SKM-1 treated with dmso at 0.1 percent for 144 hours (cell line): ENCODE results near the gene STX4.
"Not testable (repeated sequence)": the region's sequence is repeated elsewhere in the genome, so short reads cannot be mapped to it uniquely, and the experiment has no call there.

Source experiments
- DNase-seq: peaks from one replicate; lab custom pipeline; 2025; ENCODE audit not compliant: unreplicated experiment; lab: John Stamatoyannopoulos, UW

Gene STX4

GRCh38 chr16:30998852-30999761 is 34.3 kb upstream of the STX4 start:
- DNase-seq, result no peak

- DNase-seq, result no peak
These were observed 32.5 kb upstream of the STX4 start for GRCh38 chr16:31000671-31001382.

GRCh38 chr16:31001507-31002249 is 31.7 kb upstream of the STX4 start:
- no peak for DNase-seq

DNA sequence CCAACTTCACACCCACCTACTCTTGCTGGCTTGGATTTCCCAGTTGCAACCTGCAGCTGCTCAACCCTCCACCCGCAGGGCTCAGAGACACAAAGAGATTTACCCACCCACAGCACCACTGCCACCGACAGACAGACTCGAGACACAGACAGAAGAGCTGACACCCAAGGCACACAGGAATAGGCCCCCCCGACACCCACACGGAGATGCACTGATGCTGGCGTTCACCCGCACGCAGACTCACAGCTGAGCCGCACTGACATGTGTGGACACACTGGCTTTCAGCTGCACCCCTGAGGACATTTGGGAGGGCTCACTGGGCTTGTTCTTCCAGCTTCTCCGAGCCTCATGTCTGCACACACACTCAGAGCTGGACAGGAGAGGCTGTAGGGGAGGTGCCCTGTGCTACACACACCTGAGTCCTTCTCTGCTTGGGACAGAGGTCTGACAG is 31.1 kb upstream of the STX4 start:
- DNase-seq, result no peak

DNA sequence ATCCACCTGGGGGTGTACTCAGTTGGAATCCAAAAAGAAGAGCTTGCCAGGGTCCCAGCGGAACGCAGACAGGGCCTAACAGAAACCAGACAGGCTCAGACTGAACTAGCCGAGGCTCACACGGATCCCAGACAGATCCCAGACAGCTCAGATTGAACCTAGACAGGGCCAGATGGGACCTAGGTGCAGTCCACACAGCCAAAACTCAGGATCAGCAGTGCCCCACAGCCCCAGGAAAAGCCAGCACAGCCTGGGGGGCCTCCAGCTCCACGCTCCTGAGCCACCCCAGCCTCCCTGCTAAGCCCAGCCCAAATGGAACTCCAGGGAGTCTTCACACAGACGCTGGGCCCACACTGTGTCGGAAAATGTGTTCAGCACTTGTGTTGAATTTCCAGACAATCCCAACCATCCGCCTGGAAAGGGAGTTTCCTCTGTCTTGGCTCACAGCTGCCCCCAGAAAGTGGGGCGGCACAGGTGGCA is 30.5 kb upstream of the STX4 start:
- no peak for DNase-seq

GRCh38 chr16:31003744-31004143 is 29.6 kb upstream of the STX4 start:
- no peak for DNase-seq

- no peak for DNase-seq
These were observed 28.7 kb upstream of the STX4 start for GRCh38 chr16:31004658-31005057.

DNA sequence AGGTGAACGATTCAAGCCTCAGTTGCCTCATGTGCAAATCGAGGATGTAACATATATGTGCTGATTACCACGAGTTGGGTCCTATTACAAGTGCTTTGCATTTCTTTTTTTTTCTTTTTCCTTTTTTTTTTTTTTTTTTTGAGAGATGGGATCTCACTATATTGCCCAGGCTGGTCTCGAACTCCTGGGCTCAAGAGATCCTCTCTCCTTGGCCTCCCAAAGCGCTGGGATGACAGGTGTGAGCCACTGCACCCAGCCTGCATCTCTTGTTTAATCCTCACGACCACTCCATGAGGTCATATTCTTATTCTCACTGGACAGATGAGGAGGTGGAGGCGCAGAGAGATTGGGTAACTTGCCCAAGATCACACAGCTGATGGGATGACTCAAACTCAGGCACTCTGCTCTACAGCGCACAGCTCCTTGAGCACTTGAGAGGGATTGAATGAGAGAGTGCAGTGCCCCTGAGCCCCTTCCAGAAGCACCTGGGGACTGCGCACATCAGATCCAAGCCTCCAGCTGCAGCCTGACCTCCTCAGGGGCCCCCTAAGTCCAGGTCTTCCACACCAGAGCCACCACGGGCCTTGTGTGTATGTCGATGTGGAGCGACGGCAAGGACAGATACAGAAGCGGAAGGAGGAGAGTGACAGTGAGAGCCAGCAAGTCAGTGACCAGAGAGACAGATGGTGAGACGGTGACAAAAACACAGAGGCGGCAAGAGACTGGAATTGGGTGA is 27.8 kb upstream of the STX4 start:
- DNase-seq, result no peak

DNA sequence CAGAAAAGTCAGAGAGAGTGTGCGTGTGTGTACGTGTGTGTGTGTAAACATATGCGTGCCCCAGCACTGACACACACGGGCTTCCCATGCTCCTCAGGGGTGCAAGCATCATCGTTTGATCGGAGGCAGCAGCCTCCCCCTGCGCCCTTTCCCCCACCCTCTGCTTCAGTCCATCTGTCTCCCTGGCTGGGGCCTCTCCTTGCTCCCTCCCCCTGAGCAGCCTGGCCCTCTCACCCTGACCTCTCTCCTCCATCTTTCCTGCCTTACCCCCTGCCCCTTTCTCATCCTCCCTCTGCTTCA is 27.3 kb upstream of the STX4 start:
- DNase-seq, result no peak

- no peak for DNase-seq
These were observed 26.8 kb upstream of the STX4 start for GRCh38 chr16:31006589-31006988.

- no peak for DNase-seq
These were observed 25.7 kb upstream of the STX4 start for GRCh38 chr16:31007684-31008083.

- no peak for DNase-seq
These were observed 25.2 kb upstream of the STX4 start for GRCh38 chr16:31008149-31008548.

DNA sequence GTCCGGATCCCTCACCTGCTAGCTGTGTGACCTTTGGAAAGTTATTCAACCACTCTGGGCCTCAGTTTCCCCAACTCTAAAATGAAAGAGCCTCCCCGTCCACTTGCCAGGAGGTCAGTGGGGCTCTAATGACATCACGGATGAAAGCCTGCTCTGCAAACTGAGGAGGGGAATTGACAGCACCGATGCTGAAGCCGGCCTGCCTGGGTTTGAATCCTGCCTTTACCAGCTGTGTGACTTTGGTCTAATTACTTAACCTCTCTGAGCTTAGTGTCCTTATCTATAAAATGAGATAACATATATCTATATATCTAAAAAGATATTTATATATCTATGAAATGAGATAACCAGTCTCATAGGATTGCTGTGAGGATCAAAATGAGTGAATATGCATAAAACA is 24.8 kb upstream of the STX4 start:
- DNase-seq, result no peak

DNA sequence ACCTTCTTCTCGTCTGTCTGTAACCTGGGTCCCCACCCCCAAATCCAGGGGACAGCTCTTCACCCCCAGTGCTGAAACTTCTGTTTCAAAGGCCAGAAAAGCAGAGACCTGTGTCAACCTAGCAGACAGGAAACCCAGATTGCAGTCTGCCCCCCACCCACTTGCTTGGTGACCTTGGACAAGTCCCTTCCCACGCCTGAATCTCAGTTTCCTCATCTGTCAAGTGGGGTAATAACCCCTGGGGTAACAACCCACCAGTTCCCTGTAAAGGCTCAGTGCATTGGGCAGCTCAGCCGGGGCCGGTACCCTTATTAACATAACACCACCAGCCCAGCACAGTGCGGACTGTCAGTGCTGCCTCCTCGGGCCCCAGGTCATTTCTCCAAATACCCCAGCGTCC is 24.2 kb upstream of the STX4 start:
- DNase-seq, result no peak

GRCh38 chr16:31009894-31010584 is 23.3 kb upstream of the STX4 start:
- no peak for DNase-seq

- no peak for DNase-seq
These were observed 22.6 kb upstream of the STX4 start, which contains the start of gene STX1B for GRCh38 chr16:31010585-31011325. Gene STX1B (minus strand): TSS chr16:31010638. CDS start chr16:31010396, 242 bp downstream.

DNA sequence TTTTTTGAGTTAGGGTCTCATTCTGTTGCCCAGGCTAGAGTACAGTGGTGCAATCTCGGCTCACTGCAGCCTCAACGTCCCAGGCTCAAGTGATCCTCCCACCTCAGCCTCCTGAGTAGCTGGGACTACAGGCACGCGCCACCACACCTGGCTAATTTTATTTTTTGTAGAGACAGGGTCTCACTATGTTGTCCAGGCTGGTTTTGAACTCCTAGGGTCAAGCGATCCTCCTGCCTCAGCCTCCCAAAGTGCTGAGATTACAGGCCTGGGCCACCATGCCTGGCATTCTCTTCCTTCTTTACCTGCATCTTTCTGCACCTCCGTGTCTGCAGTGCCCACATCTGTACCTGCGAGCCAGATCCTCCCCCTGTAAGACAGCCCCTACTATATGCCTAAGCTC is 21.5 kb upstream of the STX4 start:
- not testable (repeated sequence) for DNase-seq

DNA sequence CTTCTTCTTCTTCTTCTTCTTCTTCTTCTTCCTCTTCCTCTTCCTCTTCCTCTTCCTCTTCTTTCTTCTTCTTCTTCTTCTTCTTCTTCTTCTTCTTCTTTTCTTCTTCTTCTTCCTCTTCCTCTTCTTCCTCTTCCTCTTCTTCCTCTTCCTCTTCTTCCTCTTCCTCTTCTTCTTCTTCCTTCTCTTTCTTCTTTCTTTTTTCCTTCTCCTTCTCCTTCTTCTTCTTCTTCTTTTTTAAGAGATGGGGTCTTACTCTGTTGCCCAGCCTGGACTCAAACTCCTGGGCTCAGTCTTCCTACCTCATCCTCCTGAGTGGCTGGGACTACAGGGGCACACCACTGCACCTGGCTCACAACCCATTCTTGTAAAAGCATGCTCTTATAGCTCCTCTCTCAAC is 20.1 kb upstream of the STX4 start:
- not testable (repeated sequence) for DNase-seq

DNA sequence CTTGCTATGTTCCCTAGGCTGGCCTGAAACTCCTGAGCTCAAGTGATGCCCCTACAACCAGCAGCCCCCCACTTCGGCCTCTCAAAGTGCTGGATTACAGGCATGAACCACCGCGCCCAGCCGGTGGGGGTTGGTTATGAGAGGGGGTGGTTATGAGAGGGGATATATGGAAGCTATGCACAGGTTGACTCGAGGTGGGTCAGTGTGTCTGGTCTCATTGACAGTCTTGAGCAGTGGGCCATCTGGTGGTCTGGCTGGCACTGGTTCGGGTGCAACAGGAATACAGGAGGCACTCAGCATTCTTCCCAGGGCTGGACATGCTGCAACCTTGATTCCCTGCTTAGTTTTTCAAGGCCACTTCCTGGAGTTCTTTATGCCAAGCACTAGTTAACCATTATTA is 17.3 kb upstream of the STX4 start:
- no peak for DNase-seq

DNA sequence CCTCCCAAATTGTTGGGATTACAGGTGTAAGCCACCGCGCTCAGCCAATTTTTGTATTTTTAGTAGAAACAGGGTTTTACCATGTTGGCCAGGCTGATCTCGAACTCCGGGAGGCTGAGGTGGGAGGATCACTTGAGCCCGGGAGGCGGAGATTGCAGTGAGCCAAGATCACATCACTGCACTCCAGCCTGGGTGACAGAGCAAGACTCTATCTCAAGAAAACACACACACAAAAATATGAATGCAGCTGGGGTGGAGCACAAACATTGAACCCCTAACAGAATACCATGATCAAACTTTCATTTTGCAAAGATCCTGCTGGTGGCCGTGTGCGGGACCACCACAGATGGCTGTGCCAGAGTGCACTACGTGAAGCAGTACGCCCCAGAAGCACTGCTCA is 15.6 kb upstream of the STX4 start:
- not testable (repeated sequence) for DNase-seq
